GM19324 (cell line): Measurements from ENCODE around the gene MCTP1.
A peak's percentile ranks its signal among the peaks of the same experiment; 100 is the strongest.

ENCODE experiments used
- ATAC-seq: cut with Tn5 transposase; IDR thresholded peaks from one replicate; pipeline ENCODE4 v1.9.1; 2021; ENCODE audit warnings: mild to moderate bottlenecking, moderate library complexity; ENCODE audit not compliant: unreplicated experiment, low FRiP score

Gene MCTP1

DNA sequence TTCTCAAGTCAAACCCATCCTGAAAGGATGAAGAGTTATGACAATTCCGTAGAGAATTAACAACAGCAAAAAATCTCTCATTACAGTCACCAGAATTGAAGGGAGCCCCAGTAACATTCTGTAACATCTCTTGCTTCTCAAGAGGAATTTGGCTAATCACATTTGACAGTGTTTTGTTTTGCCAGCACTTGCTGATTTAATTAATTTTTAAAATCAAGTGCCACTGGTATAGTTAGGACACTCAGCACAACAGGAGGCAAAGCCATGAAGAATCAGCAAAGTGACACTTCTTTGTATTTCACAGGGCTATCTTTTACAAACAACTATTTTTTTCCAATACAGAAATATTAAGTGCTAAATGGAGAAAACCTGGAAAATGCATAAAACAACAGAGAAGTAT lies 152.8 kb downstream of the MCTP1 start:
- ATAC-seq = no peak

DNA sequence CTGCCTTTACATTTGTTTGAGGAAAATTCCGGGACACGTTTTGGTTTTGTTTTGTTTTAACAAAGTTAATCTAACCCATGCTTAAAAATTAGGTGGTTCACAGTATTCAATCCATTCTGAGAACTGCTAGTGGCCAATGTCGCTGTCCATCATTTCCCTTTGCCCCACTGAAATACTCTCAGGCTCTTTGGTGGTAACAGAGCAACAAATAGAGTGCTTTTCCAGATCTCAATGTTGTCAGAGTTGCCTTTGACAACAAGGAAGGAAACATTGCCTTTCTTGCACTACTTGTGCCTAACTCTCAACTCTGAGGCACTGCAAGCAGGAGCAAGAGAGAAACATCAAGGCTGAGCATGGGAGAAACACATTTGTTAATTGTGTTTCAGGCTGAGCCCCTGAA lies 154.0 kb downstream of the MCTP1 start:
- no peak for ATAC-seq

- no peak for ATAC-seq
Measured at GRCh38 chr5:95124731-95125130, 160.2 kb downstream of the MCTP1 start.

- ATAC-seq = no peak
Measured at GRCh38 chr5:95124101-95124500, 160.8 kb downstream of the MCTP1 start.

GRCh38 chr5:95114902-95115301 lies 170.0 kb downstream of the MCTP1 start:
- no peak for ATAC-seq

DNA sequence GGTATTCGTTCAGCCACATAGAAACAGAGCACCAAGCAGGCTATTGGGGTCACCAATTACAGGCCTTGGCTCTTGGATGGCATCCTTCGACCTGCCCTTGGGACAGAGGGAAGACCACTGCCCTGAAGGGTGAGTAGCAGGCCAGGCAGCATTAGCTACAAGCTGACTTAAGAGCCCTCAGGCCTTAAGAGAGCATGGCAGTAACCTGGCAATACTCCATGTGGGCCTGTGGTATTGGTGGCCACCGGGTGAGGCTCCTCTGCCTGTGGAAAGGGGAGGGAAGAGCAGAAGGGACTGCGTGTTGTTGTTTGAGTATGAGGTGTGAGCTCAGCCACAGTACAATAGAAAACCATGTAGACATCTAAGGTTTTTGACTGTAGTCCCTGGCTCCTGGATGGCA lies 170.6 kb downstream of the MCTP1 start:
- ATAC-seq = no peak

- ATAC-seq = no peak
Measured at GRCh38 chr5:95113489-95113888, 171.4 kb downstream of the MCTP1 start.

- ATAC-seq = no peak
Measured at GRCh38 chr5:95111141-95111540, 173.8 kb downstream of the MCTP1 start.

DNA sequence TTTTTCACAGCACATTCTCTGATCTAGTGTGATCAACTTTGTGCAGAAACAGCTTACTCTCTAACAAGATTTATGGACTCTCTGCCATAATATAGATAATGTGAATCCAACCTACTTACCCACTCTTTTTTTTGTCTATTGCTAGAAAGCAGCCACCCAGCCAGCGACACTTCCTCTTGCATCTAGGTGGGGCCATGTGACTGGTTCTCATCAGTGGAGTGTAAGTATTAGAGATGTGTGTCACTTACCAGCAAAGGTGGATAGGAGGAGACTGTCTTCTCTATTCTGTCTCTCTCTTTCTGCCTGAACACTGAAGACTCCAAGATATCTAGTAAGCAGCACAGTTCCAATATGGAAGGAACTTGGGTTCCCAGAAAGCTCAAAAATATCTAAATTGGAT lies 174.8 kb downstream of the MCTP1 start:
- ATAC-seq = peak; percentile 53

DNA sequence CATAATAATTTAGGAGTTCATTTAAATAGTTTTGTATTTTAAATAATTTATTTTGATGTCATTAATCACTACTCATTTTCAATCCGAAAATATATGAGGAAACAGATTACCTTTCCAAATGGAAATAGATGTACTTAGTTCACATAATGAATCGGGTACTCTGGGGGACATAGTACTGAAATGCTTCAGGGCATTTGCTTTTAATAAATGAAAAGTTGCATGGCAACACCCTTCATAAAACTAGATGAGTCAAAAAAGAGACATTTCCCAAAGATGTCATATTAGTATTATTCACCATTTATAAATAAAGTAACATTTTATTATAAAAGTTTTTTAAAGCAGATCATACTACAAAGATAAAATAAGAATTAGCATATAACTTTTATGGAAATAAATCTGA lies 177.8 kb downstream of the MCTP1 start:
- ATAC-seq = no peak

GRCh38 chr5:95105638-95106037 lies 179.3 kb downstream of the MCTP1 start:
- ATAC-seq = no peak

DNA sequence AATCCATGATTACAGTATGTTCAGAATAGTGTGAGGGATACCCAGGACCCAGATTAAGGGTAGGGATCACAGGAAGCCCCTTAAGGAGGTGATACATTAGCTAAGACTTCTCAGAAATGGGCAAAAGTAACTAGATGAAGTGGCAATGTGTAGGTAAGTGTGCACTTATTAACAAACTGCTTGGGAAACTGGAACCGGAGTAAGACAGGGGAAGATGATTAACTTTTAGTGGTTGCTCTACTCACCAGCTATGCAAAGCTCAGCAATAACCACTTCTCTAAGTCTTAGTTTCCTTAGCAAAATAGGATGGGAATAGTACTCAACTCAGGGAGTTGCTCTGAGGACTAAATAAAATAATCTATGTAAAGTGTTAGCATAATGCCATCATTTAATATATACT lies 182.2 kb downstream of the MCTP1 start:
- ATAC-seq = peak; percentile 94

GRCh38 chr5:95102080-95102479 lies 182.8 kb downstream of the MCTP1 start:
- ATAC-seq = peak; percentile 38

DNA sequence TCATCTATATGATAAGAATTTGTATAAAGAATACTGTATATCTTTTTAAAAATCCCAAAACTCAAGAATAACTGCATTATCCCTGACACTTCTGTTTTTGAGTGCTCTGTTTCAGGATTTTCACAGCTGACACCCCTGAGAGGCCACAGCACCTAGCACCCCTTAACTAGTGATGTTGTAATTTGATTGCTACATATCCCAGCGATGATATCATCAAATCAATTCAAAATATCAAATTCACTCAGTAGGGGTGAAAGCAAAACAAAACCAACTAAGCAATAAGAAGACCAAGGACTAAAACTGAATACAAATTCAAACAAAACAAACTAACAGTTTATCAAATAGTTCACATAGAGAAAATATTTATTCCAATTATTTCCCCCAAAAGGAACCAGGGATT lies 184.3 kb downstream of the MCTP1 start:
- ATAC-seq = no peak

DNA sequence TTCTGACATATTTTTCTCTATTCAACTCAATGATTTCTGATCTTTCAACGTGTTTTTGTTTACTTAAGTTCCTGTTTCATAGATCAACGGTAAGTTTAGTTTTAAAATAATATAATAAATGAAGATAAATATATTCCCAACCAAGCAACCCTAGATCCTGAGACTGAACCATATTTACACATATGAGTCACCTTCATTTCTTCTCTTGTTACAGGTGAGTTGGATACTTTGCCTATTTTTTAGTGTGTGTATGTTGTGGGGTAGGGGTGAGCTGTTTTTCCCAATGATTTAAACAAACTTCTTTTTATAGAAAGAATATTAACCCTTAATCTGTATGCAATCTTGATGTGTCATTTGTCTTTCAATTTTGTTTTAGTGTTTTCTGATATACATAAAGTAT lies 186.9 kb downstream of the MCTP1 start:
- ATAC-seq = no peak

DNA sequence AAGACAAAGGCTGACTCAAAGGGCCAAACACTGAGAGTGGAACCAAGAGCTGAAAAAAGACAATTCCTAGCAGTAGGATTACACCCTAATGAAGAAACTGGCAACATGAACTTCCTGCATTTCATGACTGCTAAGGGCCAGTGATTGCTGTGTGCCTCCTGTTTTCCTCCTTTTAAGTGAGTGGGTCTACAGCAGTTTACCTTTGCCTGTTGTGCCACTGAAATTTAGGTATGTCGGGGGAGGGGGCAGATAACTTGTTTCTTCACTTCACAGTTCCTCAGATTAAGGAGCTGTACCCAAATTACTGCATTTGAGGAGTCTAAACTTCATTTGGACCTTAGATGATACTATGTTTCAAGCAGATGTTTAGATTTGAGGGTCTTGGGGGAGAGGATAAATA lies 191.7 kb downstream of the MCTP1 start:
- ATAC-seq = no peak

DNA sequence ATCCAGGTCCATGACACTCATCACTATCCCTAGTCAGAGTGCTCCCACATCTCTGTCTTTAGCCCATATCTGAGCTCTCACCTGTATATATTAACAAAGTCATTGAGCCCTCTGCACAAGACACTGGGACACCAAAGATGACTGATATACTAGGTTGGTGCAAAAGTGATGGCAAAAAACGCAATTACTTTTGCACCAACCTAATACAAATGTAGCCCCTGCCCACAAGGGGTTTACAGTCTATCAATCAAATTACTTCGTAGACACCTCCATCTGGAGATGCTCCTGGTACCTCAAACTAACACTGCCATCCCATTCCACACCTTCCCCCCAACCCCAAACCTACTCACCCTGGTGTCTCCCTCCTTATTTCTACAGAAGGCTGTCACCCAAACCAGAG lies 194.1 kb downstream of the MCTP1 start:
- ATAC-seq = no peak

DNA sequence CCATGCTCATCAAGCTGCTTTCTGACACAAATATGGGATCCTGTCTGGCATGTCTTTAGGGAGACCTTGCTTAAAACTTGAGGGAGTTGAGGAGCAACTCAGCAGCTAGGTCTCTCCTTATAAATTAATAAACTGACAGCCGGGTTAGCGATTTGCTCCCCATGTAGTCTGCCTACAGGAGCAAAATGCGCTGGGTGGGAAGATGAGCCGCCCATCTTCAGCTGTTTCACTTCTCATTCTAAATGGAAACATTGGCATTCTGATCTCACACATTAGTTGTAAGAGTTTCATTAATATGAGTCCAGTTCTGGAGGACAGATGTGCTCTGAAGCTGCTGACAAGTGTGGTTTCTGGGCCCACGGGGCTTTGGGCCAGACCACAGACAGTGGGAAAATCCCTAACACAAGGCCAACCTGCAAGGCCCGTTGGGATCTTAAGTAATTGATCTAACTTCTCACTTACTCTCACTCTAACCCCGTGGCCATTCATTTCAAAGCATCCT lies 197.0 kb downstream of the MCTP1 start:
- peak; percentile 86 for ATAC-seq

- ATAC-seq = peak; percentile 38
Measured at GRCh38 chr5:95086927-95087815, 197.7 kb downstream of the MCTP1 start.

GRCh38 chr5:95084757-95085156 lies 200.1 kb downstream of the MCTP1 start:
- ATAC-seq = no peak

DNA sequence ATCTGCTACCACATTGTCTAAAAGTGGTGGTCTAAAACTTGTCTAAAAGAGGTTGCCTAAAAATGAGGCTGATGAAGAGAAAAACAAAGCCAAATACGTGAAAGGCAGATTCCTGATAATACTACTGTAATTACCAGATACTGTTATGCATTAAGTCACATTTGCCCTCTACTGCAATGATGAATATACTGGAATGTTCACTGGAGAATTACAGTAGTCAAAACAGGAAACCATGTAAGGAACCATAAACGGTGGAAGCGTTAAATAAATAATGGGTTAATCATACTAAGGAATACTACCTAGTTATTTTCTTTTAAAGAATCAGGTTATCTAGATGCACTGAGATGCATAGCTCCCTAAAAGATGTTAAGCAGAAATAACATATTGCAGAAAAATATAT lies 201.3 kb downstream of the MCTP1 start:
- ATAC-seq = no peak

DNA sequence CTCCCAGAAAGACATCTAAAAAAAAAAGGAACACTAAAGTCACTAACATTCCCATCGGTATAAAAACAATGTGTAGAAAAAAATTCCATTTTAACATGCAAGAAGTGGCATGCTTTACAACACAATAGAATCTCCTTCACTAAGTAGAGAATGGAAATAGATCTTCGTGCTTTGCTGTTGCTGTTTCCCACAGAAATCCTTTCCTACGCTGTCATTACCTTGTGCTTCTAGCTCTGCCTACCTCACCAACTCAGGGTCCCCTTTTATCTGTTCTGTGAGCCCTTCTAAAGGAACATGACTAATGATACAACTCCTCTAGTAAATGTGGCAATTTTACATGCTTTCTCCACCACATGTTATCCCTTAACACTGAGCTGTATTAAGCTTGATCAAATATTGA lies 202.9 kb downstream of the MCTP1 start:
- ATAC-seq = peak; percentile 14
